Sigmoid colon (tissue), 7 donors: ENCODE data around the gene TIMM50. TPM values are rescaled to one million over a fixed set of nuclear protein-coding genes. Genes with fewer than 3 reads are reported as not detected.

Experiments used
- DNase-seq: peaks from one replicate; pipeline ENCODE4 v3.0.0-alpha.2; 2019
- H3K27ac ChIP-seq, 4 donors: fragments of 200-600 bp; sonication (generic); one replicate each; pipeline ENCODE4 v1.5.1; 2016 to 2019; ENCODE audit warnings: mild to moderate bottlenecking in 1 of 4
- H3K27me3 ChIP-seq, 3 donors: fragments of 200-600 bp; sonication (generic); one replicate each; pipeline ENCODE4 v1.5.1; 2019; ENCODE audit warnings: mild to moderate bottlenecking in 1 of 3
- H3K36me3 ChIP-seq, 4 donors: fragments of 200-600 bp; sonication (generic); one replicate each; pipeline ENCODE4 v1.5.1; 2016 to 2019
- H3K4me1 ChIP-seq, 4 donors: fragments of 200-600 bp; sonication (generic); one replicate each; pipeline ENCODE4 v1.5.1; 2017 to 2019
- H3K4me3 ChIP-seq, 4 donors: fragments of 200-600 bp; sonication (generic); one replicate each; pipeline ENCODE4 v1.5.1; 2017 to 2019; ENCODE audit warnings: mild to moderate bottlenecking in 2 of 4, moderate library complexity in 1 of 4
- H3K9me3 ChIP-seq, 4 donors: fragments of 200-600 bp in 3 of 4; sonication (generic) in 3 of 4; one replicate each; pipeline versions ENCODE4 v1.5.1 to v1.6.1; 2013 to 2019
- CTCF ChIP-seq, 4 experiments: fragments of 450-650 bp in 3 of 4; fragments of 200-600 bp in 1 of 4; IDR thresholded peaks; one replicate each; pipeline ENCODE4 v1.5.1; 2016 to 2019; ENCODE audit warnings: antibody characterized with exemption in 4 of 4, mild to moderate bottlenecking in 3 of 4, moderate library complexity in 2 of 4
- EP300 ChIP-seq, 4 donors: sonication (generic); formaldehyde crosslinking; IDR thresholded peaks; one replicate each; pipeline ENCODE4 v1.6.1; 2017; ENCODE audit warnings: antibody characterized with exemption in 4 of 4
- POLR2A ChIP-seq, 2 donors: fragments of 450-650 bp; IDR thresholded peaks; one replicate each; pipeline ENCODE4 v1.6.1; 2016; ENCODE audit warnings: antibody characterized with exemption in 2 of 2, mild to moderate bottlenecking in 2 of 2, moderate library complexity in 2 of 2
- POLR2AphosphoS5 ChIP-seq, 4 donors: sonication (generic); formaldehyde crosslinking; IDR thresholded peaks; one replicate each; pipeline ENCODE4 v1.6.1; 2017; ENCODE audit warnings: antibody characterized with exemption in 4 of 4
- WGBS, 2 donors: extraction: QIAGEN DNeasy Blood & Tissue Kit; methylation state at CpG; one replicate each; pipeline ENCODE4 v1.1.7; 2013; 5-methylcytosine and 5-hydroxymethylcytosine counted together
- intact Hi-C: fragments of 100-400 bp; cut with DNase I; formaldehyde crosslinking; loops from one replicate; pipeline ENCODE4 v1.15.1; 2023
- polyA plus RNA-seq, 3 donors: library from polyadenylated mRNA; stranded (reverse); fragments of 200-250 nt; gene quantifications; one replicate each; pipeline ENCODE4 v1.2.3, GENCODE V29; 2013
- total RNA-seq, 4 donors: library from RNA; depleted of rRNA; stranded (reverse); fragments of >200 nt; gene quantifications; one replicate each; pipeline ENCODE4 v1.1.0, GENCODE V29; 2016
- donor health status: healthy with polysubstance abuse.
- donor health status: Bipolar disorder and iron deficiency.
- donor health status: healthy.

Gene TIMM50
- total and polyA plus RNA-seq, 7 donors = 26.4 to 54.9 (median 44.8) TPM

- Histone ChIP-seq H3K27ac (no peak within 1 kb of the TSS), H3K27me3 (peaks cover 23 to 79% (median 63%) of the 10 kb centered on the region in 3 donors), H3K36me3 (no peaks in the 10 kb centered on the region), H3K4me3 (peak within 1 kb of the TSS in 2 of 4 donors; percentile 6 to 17), H3K4me1 (peaks cover 0 to 27% (median 22%) of the 10 kb centered on the region in 4 donors), H3K9me3 (no peaks in the 10 kb centered on the region)
- no peak for DNase-seq
- no peak for TF ChIP-seq CTCF (IDR thresholded peaks at IDR 0.05)
- no peak for TF ChIP-seq EP300 (IDR thresholded peaks at IDR 0.05)
- TF ChIP-seq POLR2A (IDR thresholded peaks at IDR 0.05) = no peak
- no peak for TF ChIP-seq POLR2AphosphoS5 (IDR thresholded peaks at IDR 0.05)
- intact Hi-C loops = loop anchor here (5.0 kb wide), 1 partner anchor 33 kb away; the partner anchor contains the start of gene EID2B
- WGBS, 2 donors = 1 to 2% methylated on average over 60 of the region's 60 CpGs
Observed at GRCh38 chr19:39498798-39499642, 18.4 kb downstream of the TIMM50 start, which contains the start of gene DLL3. TSS of gene DLL3 (plus strand) at chr19:39498947. CDS start at chr19:39498975, 28 bp downstream.

GRCh38 chr19:39499932-39500331, 19.3 kb downstream of the TIMM50 start:
- 78 to 86% methylated on average over 8 of the region's 8 CpGs for WGBS, 2 donors
- peaks cover 0 to 27% (median 22%) of the 10 kb centered on the region in 4 donors for H3K4me1 ChIP-seq
- intact Hi-C loops = loop anchor here (5.0 kb wide), 1 partner anchor 32 kb away; the partner anchor contains the start of gene EID2B
- no peak for DNase-seq
- H3K27me3 ChIP-seq = peaks cover 23 to 88% (median 72%) of the 10 kb centered on the region in 3 donors
- H3K9me3 ChIP-seq = no peaks in the 10 kb centered on the region
- no peaks in the 10 kb centered on the region for H3K36me3 ChIP-seq
- H3K27ac ChIP-seq = no peak overlapping the region
- no peak overlapping the region for H3K4me3 ChIP-seq
- TF ChIP-seq CTCF (IDR thresholded peaks at IDR 0.05) (no peak), POLR2A (IDR thresholded peaks at IDR 0.05) (no peak), POLR2AphosphoS5 (IDR thresholded peaks at IDR 0.05) (no peak), EP300 (IDR thresholded peaks at IDR 0.05) (no peak)

GRCh38 chr19:39500543-39500942, 19.9 kb downstream of the TIMM50 start:
- no peaks in the 10 kb centered on the region for H3K9me3 ChIP-seq
- H3K4me1 ChIP-seq = peaks cover 0 to 27% (median 22%) of the 10 kb centered on the region in 4 donors
- no peak for TF ChIP-seq POLR2A (IDR thresholded peaks at IDR 0.05)
- no peak for TF ChIP-seq POLR2AphosphoS5 (IDR thresholded peaks at IDR 0.05)
- no peak for TF ChIP-seq CTCF (IDR thresholded peaks at IDR 0.05)
- TF ChIP-seq EP300 (IDR thresholded peaks at IDR 0.05) = no peak
- DNase-seq = no peak
- H3K4me3 ChIP-seq = no peak overlapping the region
- intact Hi-C loops = no loop called here
- no peaks in the 10 kb centered on the region for H3K36me3 ChIP-seq
- 49 to 58% methylated on average over 4 of the region's 4 CpGs for WGBS, 2 donors
- peaks cover 26 to 94% (median 78%) of the 10 kb centered on the region in 3 donors for H3K27me3 ChIP-seq
- H3K27ac ChIP-seq = no peak overlapping the region

- H3K9me3 ChIP-seq = no peaks in the 10 kb centered on the region
- H3K4me1 ChIP-seq = peaks cover 0 to 27% (median 22%) of the 10 kb centered on the region in 4 donors
- intact Hi-C loops = no loop called here
- TF ChIP-seq EP300 (IDR thresholded peaks at IDR 0.05) (no peak), POLR2A (IDR thresholded peaks at IDR 0.05) (no peak), POLR2AphosphoS5 (IDR thresholded peaks at IDR 0.05) (no peak), CTCF (IDR thresholded peaks at IDR 0.05) (no peak)
- H3K36me3 ChIP-seq = no peaks in the 10 kb centered on the region
- 72 to 76% methylated on average over 5 of the region's 5 CpGs for whole genome bisulfite sequencing, 2 donors
- H3K4me3 ChIP-seq = no peak overlapping the region
- H3K27me3 ChIP-seq = peaks cover 30 to 95% (median 80%) of the 10 kb centered on the region in 3 donors
- no peak overlapping the region for H3K27ac ChIP-seq
- no peak for DNase-seq
Observed at GRCh38 chr19:39501340-39501739, 20.7 kb downstream of the TIMM50 start.
